ENCODE results near the gene ADGRL3. TPM values are rescaled to one million over a fixed set of nuclear protein-coding genes. Genes with fewer than 3 reads are reported as not detected.

Gene ADGRL3
- total and polyA plus RNA-seq, 7 donors: under 0.01 to 11.9 (median 5.4) TPM

DNA sequence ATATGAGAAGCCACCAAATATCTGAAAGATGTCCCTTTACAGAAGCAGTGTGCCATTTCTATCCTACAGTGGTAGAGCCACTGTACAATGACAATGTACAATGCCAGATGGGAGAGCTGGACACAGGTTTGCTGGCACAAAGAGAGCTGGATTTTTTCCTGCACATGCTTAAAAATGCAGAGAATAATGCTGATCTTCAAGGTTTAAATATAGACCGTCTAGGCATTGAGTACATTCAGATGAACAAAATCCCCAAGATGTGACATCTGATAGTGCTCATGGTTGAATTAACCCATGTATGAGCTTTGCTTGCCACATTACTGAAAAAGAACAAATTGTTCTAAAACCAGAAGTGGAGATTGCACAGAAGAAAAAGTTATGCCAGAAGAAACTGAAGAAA is 11.7 kb downstream of the ADGRL3 start:
- H3K36me3 ChIP-seq: no peaks in the 10 kb centered on the region
- H3K4me3 ChIP-seq: no peak overlapping the region
- no peaks in the 10 kb centered on the region for H3K27me3 ChIP-seq
- WGBS, 2 donors: 67 to 75% methylated on average over 1 of the region's 1 CpG
- no peaks in the 10 kb centered on the region for H3K9me3 ChIP-seq
- H3K27ac ChIP-seq: no peak overlapping the region
- TF ChIP-seq POLR2A (IDR thresholded peaks at IDR 0.05) (no peak), EP300 (IDR thresholded peaks at IDR 0.05) (no peak), POLR2AphosphoS5 (IDR thresholded peaks at IDR 0.05) (no peak)
- TF ChIP-seq, protein P1, sequence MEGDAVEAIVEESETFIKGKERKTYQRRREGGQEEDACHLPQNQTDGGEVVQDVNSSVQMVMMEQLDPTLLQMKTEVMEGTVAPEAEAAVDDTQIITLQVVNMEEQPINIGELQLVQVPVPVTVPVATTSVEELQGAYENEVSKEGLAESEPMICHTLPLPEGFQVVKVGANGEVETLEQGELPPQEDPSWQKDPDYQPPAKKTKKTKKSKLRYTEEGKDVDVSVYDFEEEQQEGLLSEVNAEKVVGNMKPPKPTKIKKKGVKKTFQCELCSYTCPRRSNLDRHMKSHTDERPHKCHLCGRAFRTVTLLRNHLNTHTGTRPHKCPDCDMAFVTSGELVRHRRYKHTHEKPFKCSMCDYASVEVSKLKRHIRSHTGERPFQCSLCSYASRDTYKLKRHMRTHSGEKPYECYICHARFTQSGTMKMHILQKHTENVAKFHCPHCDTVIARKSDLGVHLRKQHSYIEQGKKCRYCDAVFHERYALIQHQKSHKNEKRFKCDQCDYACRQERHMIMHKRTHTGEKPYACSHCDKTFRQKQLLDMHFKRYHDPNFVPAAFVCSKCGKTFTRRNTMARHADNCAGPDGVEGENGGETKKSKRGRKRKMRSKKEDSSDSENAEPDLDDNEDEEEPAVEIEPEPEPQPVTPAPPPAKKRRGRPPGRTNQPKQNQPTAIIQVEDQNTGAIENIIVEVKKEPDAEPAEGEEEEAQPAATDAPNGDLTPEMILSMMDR (IDR thresholded peaks at IDR 0.05): no peak
- no peaks in the 10 kb centered on the region for H3K4me1 ChIP-seq
- DNase-seq: no peak
- intact Hi-C loops (cut with DNase I): no loop called here

DNA sequence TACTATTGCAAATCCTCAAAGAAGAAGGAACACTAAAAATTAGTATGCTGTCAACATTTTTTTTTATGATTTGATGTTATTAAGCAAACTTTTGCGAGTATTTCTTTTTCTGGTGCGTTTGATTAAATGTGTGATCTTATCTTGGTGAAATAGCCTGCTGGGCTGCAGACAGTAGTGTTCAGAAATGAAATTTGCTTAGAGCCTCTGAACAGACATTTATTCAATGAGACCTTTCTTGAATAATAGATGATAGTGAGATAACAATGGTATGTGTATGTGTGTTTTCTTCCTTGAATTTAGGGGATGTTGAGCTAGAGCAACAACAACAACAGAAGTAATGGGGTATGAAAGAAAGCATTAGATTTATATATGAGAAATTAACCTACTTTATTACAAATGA is 12.7 kb downstream of the ADGRL3 start:
- no peak for TF ChIP-seq EP300 (IDR thresholded peaks at IDR 0.05)
- no peak for TF ChIP-seq POLR2AphosphoS5 (IDR thresholded peaks at IDR 0.05)
- TF ChIP-seq, protein P1 (IDR thresholded peaks at IDR 0.05): no peak
- no peak for TF ChIP-seq POLR2A (IDR thresholded peaks at IDR 0.05)
- Histone ChIP-seq H3K27me3 (no peaks in the 10 kb centered on the region), H3K9me3 (no peaks in the 10 kb centered on the region), H3K4me1 (no peaks in the 10 kb centered on the region), H3K27ac (no peak overlapping the region), H3K36me3 (no peaks in the 10 kb centered on the region), H3K4me3 (no peak overlapping the region)
- intact Hi-C loops (cut with DNase I): no loop called here
- DNase-seq: no peak
- WGBS, 2 donors: 71 to 80% methylated on average over 2 of the region's 2 CpGs

DNA sequence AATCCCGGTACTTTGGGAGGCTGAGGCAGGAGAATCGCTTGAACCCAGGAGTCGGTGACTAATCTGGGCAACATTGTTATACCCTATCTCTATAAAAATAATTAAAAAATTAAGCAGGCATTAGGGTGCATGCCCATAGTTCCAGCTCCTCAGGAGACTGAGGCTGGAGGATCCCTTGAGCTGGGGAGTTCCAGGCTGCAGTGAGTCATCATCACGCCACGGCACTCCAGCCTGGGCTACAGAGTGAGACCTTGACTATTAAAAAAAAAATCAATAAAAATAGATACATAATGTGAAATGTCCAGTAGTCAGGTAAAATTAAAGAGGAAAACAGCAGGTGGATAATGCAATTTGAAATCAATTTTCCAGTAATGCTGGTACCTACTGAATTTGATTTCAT is 14.6 kb downstream of the ADGRL3 start:
- 77 to 84% methylated on average over 5 of the region's 5 CpGs for WGBS, 2 donors
- TF ChIP-seq POLR2AphosphoS5 (IDR thresholded peaks at IDR 0.05): no peak
- TF ChIP-seq EP300 (IDR thresholded peaks at IDR 0.05): no peak
- TF ChIP-seq, protein P1 (IDR thresholded peaks at IDR 0.05): no peak
- TF ChIP-seq POLR2A (IDR thresholded peaks at IDR 0.05): no peak

DNA sequence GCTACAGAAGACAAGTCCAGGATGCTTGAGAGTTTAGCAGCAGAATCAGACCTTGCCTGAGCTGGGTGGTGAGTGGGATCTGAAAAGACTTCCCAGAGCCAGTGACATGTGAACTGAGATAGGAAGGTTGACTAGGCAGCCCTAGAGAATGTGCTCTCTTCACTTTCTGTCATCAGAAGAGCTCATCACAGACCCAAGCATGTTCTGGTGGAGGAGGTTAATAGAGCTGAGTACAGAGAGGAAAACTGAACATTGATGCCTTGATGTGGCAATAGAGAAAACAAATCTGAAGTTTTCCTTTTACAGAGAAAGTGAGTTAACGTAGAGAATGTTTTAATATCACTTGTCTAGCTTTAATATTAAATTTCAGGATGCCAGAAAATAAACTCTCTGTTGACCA is 17.1 kb downstream of the ADGRL3 start:
- H3K4me3 ChIP-seq: no peak overlapping the region
- no peak overlapping the region for H3K27ac ChIP-seq
- no peaks in the 10 kb centered on the region for H3K36me3 ChIP-seq
- H3K4me1 ChIP-seq: no peaks in the 10 kb centered on the region
- H3K27me3 ChIP-seq: no peaks in the 10 kb centered on the region
- intact Hi-C loops (cut with DNase I): no loop called here
- DNase-seq: no peak
- H3K9me3 ChIP-seq: no peaks in the 10 kb centered on the region
- WGBS, 2 donors: 82 to 85% methylated on average over 1 of the region's 1 CpG
- TF ChIP-seq POLR2AphosphoS5 (IDR thresholded peaks at IDR 0.05) (no peak), EP300 (IDR thresholded peaks at IDR 0.05) (no peak), POLR2A (IDR thresholded peaks at IDR 0.05) (no peak)
- TF ChIP-seq, protein P1 (IDR thresholded peaks at IDR 0.05): no peak

More for the DNA sequence above, 14.6 kb downstream of the ADGRL3 start:
- DNase-seq: no peak
- Histone ChIP-seq H3K9me3 (no peaks in the 10 kb centered on the region), H3K27me3 (no peaks in the 10 kb centered on the region), H3K27ac (no peak overlapping the region), H3K4me3 (no peak overlapping the region), H3K36me3 (no peaks in the 10 kb centered on the region), H3K4me1 (no peaks in the 10 kb centered on the region)
- intact Hi-C loops (cut with DNase I): no loop called here

DNA sequence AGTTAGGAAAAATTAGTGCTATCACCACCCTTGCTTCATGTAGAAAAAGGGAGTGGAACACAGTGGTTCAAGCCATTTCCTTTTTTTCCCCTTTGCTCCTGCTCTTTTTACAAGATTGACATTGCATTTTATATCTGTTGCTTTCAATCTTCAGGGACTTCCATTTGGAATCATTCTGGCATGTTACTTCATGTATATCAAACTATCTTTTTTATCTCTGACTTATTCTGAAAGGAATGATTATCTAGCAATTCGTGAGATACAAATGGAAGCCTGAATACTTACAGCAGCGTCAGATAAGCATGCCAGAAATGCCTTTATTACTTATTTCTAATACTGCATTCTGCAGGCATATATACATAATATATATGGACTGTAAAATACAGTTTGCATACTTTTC is 20.4 kb downstream of the ADGRL3 start:
- no peak overlapping the region for H3K27ac ChIP-seq
- H3K4me1 ChIP-seq: no peaks in the 10 kb centered on the region
- 76 to 78% methylated on average over 2 of the region's 2 CpGs for WGBS, 2 donors
- H3K4me3 ChIP-seq: no peak overlapping the region
- TF ChIP-seq, protein P1 (IDR thresholded peaks at IDR 0.05): no peak
- no peak for TF ChIP-seq POLR2A (IDR thresholded peaks at IDR 0.05)
- TF ChIP-seq POLR2AphosphoS5 (IDR thresholded peaks at IDR 0.05): no peak
- TF ChIP-seq EP300 (IDR thresholded peaks at IDR 0.05): no peak
- H3K9me3 ChIP-seq: no peaks in the 10 kb centered on the region
- H3K36me3 ChIP-seq: no peaks in the 10 kb centered on the region
- no peak for DNase-seq
- H3K27me3 ChIP-seq: no peaks in the 10 kb centered on the region
- intact Hi-C loops (cut with DNase I): no loop called here
